HEK293 (cell line): ENCODE data around the gene NR3C1.

Experiments used
- CTCF ChIA-PET: fragments of 350-600 bp; formaldehyde crosslinking; extraction: SDS; loops from one replicate; lab custom pipeline; 2021; ENCODE audit warnings: antibody characterized with exemption; lab: Yijun Ruan, JAX
- POLR2A ChIA-PET: fragments of 300-600 bp; formaldehyde crosslinking; extraction: SDS; loops from one replicate; lab custom pipeline; 2020; ENCODE audit warnings: antibody characterized with exemption, inconsistent platforms; lab: Yijun Ruan, JAX
- H3K27ac ChIP-seq: fragments of 200-500 bp; sonication (Bioruptor generic); 2 replicates; pipeline ENCODE4 v1.5.1; 2014; ENCODE audit warnings: low read depth, low read length, control low read depth, inconsistent platforms; ENCODE audit errors: extremely low read depth
- H3K36me3 ChIP-seq, 2 experiments: fragments of 200-500 bp in 1 of 2; sonication (Bioruptor generic) in 1 of 2; 1 replicate in 1 of 2; 2 replicates in 1 of 2; pipeline ENCODE4 v1.5.1; 2014 to 2017; ENCODE audit warnings: inconsistent platforms in 2 of 2, low read length in 2 of 2; ENCODE audit not compliant: control insufficient read depth in 2 of 2, insufficient read depth in 1 of 2
- H3K4me1 ChIP-seq: fragments of 200-500 bp; sonication (Bioruptor generic); 2 replicates; pipeline ENCODE4 v1.5.1; 2014; ENCODE audit warnings: mild to moderate bottlenecking, low read length, inconsistent platforms; ENCODE audit not compliant: control insufficient read depth, insufficient read depth
- H3K4me3 ChIP-seq: 2 replicates; pipeline ENCODE4 v1.5.1; 2011; ENCODE audit warnings: low read depth, mild to moderate bottlenecking, control low read depth, low read length, moderate library complexity
- H3K9me3 ChIP-seq: fragments of 200-500 bp; sonication (Bioruptor generic); 2 replicates; pipeline ENCODE4 v1.5.1; 2014; ENCODE audit warnings: low read depth, low read length, inconsistent platforms; ENCODE audit not compliant: control insufficient read depth, insufficient read depth
- KLF8 ChIP-seq: fragments of 450-650 bp; formaldehyde crosslinking; IDR thresholded peaks from 2 replicates; pipeline ENCODE4 v1.5.1; 2016; ENCODE audit warnings: missing biosample characterization, missing genetic modification characterization
- PBX3 ChIP-seq: sonication (generic); formaldehyde crosslinking; IDR thresholded peaks from 2 replicates; pipeline ENCODE4 v1.8.1; 2022; ENCODE audit warnings: mild to moderate bottlenecking, moderate library complexity, missing genetic modification reagents
- SALL2 ChIP-seq: fragments of 450-650 bp; formaldehyde crosslinking; IDR thresholded peaks from 2 replicates; pipeline ENCODE4 v1.5.0; 2017; ENCODE audit warnings: missing biosample characterization, mild to moderate bottlenecking, missing genetic modification characterization, borderline replicate concordance
- SCRT2 ChIP-seq: fragments of 450-650 bp; formaldehyde crosslinking; IDR thresholded peaks from 2 replicates; pipeline ENCODE4 v1.5.1; 2016; ENCODE audit warnings: missing biosample characterization, missing genetic modification characterization
- WT1 ChIP-seq: fragments of 450-650 bp; formaldehyde crosslinking; IDR thresholded peaks from 2 replicates; pipeline ENCODE4 v1.5.1; 2016; ENCODE audit warnings: missing biosample characterization, missing genetic modification characterization
- ZBTB8A ChIP-seq: fragments of 450-650 bp; formaldehyde crosslinking; IDR thresholded peaks from 2 replicates; pipeline ENCODE4 v1.5.1; 2016; ENCODE audit warnings: missing biosample characterization, missing genetic modification characterization
- ZNF146 ChIP-seq: fragments of 450-650 bp; formaldehyde crosslinking; IDR thresholded peaks from 2 replicates; pipeline ENCODE4 v1.5.1; 2016; ENCODE audit warnings: missing biosample characterization, missing genetic modification characterization
- ZNF221 ChIP-seq: fragments of 450-650 bp; formaldehyde crosslinking; IDR thresholded peaks from 2 replicates; pipeline ENCODE4 v1.5.1; 2017; ENCODE audit warnings: missing biosample characterization, missing genetic modification characterization, borderline replicate concordance
- ZNF24 ChIP-seq: fragments of 450-650 bp; formaldehyde crosslinking; IDR thresholded peaks from 2 replicates; pipeline ENCODE4 v1.5.1; 2016; ENCODE audit warnings: missing biosample characterization, missing genetic modification characterization
- ZNF266 ChIP-seq: fragments of 450-650 bp; formaldehyde crosslinking; IDR thresholded peaks from 2 replicates; pipeline ENCODE4 v1.5.1; 2016; ENCODE audit warnings: missing biosample characterization, missing genetic modification characterization, low read depth
- ZNF366 ChIP-seq: fragments of 450-650 bp; formaldehyde crosslinking; conservative IDR thresholded peaks from 2 replicates; pipeline ENCODE4 v1.5.1; 2016; ENCODE audit warnings: missing biosample characterization, missing genetic modification characterization
- ZNF394 ChIP-seq: fragments of 450-650 bp; formaldehyde crosslinking; IDR thresholded peaks from 2 replicates; pipeline ENCODE4 v1.5.1; 2016; ENCODE audit warnings: missing biosample characterization, missing genetic modification characterization, mild to moderate bottlenecking, moderate library complexity, borderline replicate concordance
- ZNF404 ChIP-seq: fragments of 450-650 bp; formaldehyde crosslinking; IDR thresholded peaks from 2 replicates; pipeline ENCODE4 v1.5.1; 2017; ENCODE audit warnings: missing biosample characterization, missing genetic modification characterization
- ZNF488 ChIP-seq: fragments of 450-650 bp; formaldehyde crosslinking; IDR thresholded peaks from 2 replicates; pipeline ENCODE4 v1.5.1; 2016; ENCODE audit warnings: missing biosample characterization, missing genetic modification characterization
- ZNF513 ChIP-seq: fragments of 450-650 bp; IDR thresholded peaks from 2 replicates; pipeline ENCODE4 v1.5.1; 2018; ENCODE audit warnings: missing biosample characterization, missing genetic modification characterization
- ZNF621 ChIP-seq: fragments of 450-650 bp; formaldehyde crosslinking; IDR thresholded peaks from 2 replicates; pipeline ENCODE4 v1.5.1; 2017; ENCODE audit warnings: missing biosample characterization, missing genetic modification characterization
- ZNF660 ChIP-seq: fragments of 450-650 bp; IDR thresholded peaks from 2 replicates; pipeline ENCODE4 v1.5.1; 2018; ENCODE audit warnings: missing biosample characterization, mild to moderate bottlenecking, missing genetic modification characterization
- ZNF664 ChIP-seq: fragments of 450-650 bp; formaldehyde crosslinking; IDR thresholded peaks from 2 replicates; pipeline ENCODE4 v1.5.1; 2016; ENCODE audit warnings: missing biosample characterization, missing genetic modification characterization
- ZNF701 ChIP-seq: fragments of 450-650 bp; formaldehyde crosslinking; IDR thresholded peaks from 2 replicates; pipeline ENCODE4 v1.5.1; 2016; ENCODE audit warnings: missing biosample characterization, missing genetic modification characterization
- ZSCAN4 ChIP-seq: fragments of 450-650 bp; formaldehyde crosslinking; IDR thresholded peaks from 2 replicates; pipeline ENCODE4 v1.5.1; 2017; ENCODE audit warnings: missing biosample characterization, missing genetic modification characterization

NR3C1 gene

GRCh38 chr5:143235423-143235822 lies 168.1 kb downstream of the NR3C1 start:
- Histone ChIP-seq H3K27ac (no peak overlapping the region), H3K4me3 (no peak overlapping the region), H3K9me3 (no peaks in the 10 kb centered on the region), H3K36me3 (no peaks in the 10 kb centered on the region), H3K4me1 (no peaks in the 10 kb centered on the region)
- TF ChIP-seq ZNF621 = no peak
- TF ChIP-seq KLF8 (tag by site-specific recombination) = no peak
- no peak for TF ChIP-seq ZNF488 (tag by site-specific recombination)
- TF ChIP-seq SALL2 (tag by site-specific recombination) = no peak
- TF ChIP-seq WT1 = no peak
- TF ChIP-seq ZNF266 = no peak
- TF ChIP-seq ZNF701 = no peak
- no peak for TF ChIP-seq ZBTB8A (tag by site-specific recombination)
- no peak for TF ChIP-seq ZNF513 (tag by site-specific recombination)
- TF ChIP-seq ZNF221 (tag by site-specific recombination) = no peak
- no peak for TF ChIP-seq ZNF660 (tag by site-specific recombination)
- TF ChIP-seq PBX3 (CRISPR knock-in tag) = no peak
- no peak for TF ChIP-seq ZNF146 (tag by site-specific recombination)
- TF ChIP-seq ZNF394 (tag by site-specific recombination) = no peak
- no peak for TF ChIP-seq SCRT2
- TF ChIP-seq ZNF664 = no peak
- no peak for TF ChIP-seq ZSCAN4 (tag by site-specific recombination)
- CTCF ChIA-PET = no interaction called here
- POLR2A ChIA-PET = no interaction called here

- POLR2A ChIA-PET = no interaction called here
- Histone ChIP-seq H3K4me1 (no peaks in the 10 kb centered on the region), H3K36me3 (no peaks in the 10 kb centered on the region), H3K27ac (no peak overlapping the region), H3K9me3 (no peaks in the 10 kb centered on the region), H3K4me3 (no peak overlapping the region)
- TF ChIP-seq ZNF366 (tag by site-specific recombination) = no peak
- CTCF ChIA-PET = interaction anchor here (0.7 kb wide), 1 partner anchor 337 kb away, joined by 3 read pairs; no protein-coding TSS in a partner anchor
These were observed 169.2 kb downstream of the NR3C1 start for GRCh38 chr5:143234162-143234842.

- no peak for TF ChIP-seq ZNF404 (tag by site-specific recombination)
- TF ChIP-seq ZNF24 (tag by site-specific recombination) = no peak
- H3K4me1 ChIP-seq = no peaks in the 10 kb centered on the region
- no peaks in the 10 kb centered on the region for H3K36me3 ChIP-seq
- CTCF ChIA-PET = interaction anchor here (0.6 kb wide), 2 partner anchors 17 to 735 kb away, joined by 3 read pairs; no protein-coding TSS in a partner anchor
- no peaks in the 10 kb centered on the region for H3K9me3 ChIP-seq
- H3K27ac ChIP-seq = no peak overlapping the region
- POLR2A ChIA-PET = no interaction called here
- no peak overlapping the region for H3K4me3 ChIP-seq
These were observed 170.5 kb downstream of the NR3C1 start for GRCh38 chr5:143233031-143233430.
